NCI-H1092 treated with DMSO at 0.1 percent for 48 hours (cell line): ENCODE measurements around the gene SFT2D2.

Experiments used
- DNase-seq: peaks from one replicate; lab custom pipeline; 2025; lab: John Stamatoyannopoulos, UW

The SFT2D2 gene

DNA sequence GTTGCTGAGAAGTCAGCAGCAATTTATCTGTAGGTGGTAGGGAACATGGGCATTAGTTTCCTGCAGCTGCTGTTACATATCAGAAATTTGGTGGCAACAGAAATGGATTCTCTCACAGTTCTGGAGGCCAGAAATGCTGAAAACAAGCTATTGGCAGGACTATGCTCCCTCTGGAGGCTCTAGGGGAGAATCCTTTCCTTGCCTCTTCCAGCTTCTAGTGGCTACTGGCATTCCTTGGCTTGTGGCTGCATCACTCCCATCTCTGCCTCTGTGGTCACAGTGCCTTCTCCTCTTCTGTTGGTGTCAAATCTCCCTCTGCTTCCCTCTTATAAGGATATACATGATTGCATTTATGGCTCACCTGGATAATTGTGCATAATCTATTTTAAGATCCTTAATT lies 2.5 kb upstream of the SFT2D2 start:
- DNase-seq: no peak

DNA sequence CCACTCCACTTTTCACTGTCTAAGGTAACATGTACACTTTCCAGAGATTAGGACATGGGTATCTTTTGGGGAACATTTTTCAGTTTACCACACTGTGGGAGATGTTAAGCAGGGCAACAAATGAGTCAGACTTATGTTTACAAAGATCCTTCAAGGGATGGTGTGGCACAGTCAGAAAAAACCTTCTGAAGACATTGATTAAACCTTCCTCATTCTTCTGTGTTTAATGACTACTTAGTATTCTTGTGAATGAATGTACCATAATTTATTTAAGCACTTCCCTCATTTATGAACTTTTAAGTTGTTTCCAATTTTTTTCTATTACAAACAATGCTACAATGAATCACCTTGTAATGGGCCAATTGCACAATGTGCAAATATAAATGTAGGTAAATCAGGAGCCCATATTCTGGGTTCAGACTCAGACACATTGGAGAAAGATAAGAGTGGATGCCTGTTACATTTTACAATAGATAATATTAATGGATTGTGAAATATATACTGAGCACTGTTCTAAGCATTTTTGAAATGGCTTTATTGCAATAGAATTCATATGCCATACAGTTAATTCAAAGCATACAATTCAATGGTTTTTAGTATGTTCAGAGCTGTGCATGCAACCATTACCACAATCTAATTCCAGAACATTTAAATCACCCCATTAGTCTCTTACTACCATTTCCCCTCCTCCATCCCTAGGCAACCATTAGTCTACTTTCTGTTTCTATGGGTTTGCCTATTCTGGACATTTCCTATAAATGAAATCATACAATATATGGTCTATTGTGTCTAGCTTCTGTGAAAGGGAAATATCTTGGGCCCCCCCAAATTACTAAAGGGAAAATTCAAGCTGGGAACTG lies 1.9 kb upstream of the SFT2D2 start:
- no peak for DNase-seq

DNA sequence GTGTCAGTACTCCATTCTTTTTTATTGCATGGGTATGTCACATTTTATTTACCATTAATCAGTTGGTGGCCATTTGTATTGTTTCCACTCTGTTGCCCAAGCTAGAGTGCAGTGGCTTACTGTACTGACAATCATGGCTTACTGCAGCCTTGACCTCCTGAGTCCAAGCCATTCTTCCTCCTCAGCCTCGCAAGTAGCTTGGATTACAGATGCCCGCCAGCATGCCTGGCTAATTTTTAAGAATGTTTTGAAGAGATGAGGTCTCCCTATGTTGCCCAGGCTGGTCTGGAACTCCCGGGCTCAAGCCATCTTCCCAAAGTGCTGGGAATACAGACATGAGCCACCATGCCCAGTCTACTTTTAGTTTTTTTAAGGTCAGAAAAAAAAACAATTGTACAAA lies 813 bp upstream of the SFT2D2 start:
- no peak for DNase-seq

DNA sequence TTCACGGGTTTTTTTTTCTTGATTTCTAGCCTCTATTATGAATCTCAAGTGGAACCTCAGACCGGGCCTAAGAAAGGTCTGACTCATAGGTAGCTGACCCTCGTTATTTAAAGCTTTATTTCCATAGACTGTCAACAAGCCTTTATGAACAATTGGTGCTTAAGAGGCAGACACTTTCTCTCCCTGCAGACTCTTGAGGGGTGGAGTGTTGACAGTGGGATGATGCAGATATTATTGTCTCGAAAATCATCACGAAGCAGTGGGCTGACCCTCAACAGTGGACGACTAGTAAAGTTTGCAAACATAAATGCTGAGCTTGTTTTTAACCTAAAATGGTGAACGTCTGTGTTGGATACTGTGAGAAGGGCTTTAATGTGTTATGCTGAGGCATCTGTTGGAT lies 1.8 kb downstream of the SFT2D2 start:
- no peak for DNase-seq

DNA sequence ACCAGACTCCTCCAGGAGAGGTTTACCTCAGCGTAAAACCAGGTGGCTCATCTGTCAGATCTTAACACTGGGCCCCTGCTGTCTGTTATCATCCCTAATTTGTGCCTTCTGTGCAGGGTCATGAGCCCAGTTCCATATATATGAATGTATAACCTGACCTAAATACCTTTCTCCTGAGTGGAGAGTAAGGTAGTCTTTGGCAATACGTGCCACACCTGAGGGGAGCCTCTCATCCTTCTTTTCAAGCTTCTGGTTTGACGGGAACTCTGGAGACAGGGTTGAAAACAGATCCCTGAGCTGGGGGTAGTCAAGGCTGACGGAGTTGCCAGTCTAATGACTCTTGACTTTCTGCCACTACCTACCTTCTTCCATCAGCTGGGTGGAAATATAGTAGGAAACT lies 4.1 kb downstream of the SFT2D2 start:
- no peak for DNase-seq

DNA sequence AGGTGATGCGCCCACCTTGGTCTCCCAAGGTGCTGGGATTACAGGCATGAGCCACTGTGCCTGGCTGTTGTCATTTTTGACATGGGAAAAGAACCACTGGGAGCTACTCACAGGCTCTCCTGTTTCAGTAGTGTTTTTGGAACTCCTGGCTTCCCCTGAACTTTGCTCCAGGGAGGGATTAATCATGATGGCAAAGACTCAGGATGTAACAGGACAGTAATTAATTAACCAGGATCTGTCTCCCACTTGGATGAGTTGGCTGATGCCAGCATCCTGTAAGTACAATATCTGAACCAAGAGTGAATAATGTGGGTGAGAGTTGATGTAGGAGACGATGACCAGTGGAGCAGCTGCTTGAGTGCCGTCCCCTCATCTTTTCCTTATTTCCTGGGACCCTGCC lies 4.9 kb downstream of the SFT2D2 start:
- DNase-seq: no peak

DNA sequence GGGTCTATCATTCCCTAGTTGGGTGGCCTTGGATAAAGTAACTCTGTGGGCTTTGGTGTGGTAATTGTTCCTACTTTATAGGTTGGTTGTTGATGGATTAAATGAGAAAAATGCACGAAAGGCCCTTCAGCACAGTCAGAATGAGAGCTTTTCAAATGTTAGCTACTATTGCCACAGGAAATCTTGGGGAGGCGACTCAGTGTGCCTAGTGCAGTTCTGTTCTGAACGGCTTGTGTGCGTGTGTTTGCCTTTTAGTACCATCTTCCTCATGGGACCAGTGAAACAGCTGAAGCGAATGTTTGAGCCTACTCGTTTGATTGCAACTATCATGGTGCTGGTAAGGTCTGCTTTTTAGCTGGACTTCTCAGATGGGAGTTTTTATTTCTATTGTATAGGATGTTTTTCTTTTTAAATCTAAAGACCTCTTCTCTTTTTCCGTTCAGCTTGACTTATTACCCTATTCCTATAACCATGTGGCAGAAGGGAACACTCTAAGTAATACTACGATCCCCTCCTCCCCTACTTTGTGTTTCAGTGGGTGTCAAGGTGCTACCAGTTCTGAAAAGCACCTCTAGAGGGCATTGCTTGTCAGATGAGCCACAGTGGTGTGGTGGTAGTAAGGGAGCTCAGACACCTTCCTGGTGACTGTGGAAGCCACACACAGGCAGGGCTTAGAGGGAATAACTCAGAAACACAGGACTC lies 9.2 kb downstream of the SFT2D2 start:
- DNase-seq: peak; percentile 25

DNA sequence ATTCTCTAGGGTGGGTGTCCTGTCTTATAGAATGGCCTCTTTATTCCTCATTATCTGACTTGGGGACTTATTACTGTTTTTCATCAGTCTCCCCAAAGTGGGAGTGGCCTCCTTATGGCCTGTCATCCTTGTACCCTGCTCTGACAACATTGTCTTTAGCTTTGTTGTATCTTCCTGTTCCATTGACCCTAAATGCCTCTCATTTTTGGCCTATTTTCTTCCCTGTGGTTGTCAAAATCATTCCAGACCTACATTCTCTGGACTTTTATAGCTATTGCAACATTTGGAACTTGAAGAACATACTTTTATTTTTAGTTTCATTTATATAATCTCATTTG lies 9.7 kb downstream of the SFT2D2 start:
- no peak for DNase-seq

DNA sequence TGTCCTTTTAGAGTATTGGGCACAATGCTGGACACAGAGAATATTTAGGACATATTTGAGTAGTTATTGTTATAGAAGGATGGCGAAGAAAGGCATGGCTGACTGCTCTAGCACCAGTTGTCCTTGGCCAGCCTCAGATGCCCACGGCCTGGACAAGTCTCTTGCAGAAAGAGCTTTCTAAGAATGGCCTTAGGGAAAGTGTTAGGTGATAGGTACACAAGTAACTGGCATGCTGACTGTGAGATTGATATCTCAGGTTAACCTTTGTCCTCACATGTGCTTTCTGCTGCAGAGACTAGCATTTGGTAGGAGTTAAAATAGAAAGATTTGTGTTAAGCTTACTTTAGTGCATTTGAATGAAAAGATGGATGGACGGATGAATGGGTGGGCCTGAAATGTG lies 10.1 kb downstream of the SFT2D2 start:
- no peak for DNase-seq

DNA sequence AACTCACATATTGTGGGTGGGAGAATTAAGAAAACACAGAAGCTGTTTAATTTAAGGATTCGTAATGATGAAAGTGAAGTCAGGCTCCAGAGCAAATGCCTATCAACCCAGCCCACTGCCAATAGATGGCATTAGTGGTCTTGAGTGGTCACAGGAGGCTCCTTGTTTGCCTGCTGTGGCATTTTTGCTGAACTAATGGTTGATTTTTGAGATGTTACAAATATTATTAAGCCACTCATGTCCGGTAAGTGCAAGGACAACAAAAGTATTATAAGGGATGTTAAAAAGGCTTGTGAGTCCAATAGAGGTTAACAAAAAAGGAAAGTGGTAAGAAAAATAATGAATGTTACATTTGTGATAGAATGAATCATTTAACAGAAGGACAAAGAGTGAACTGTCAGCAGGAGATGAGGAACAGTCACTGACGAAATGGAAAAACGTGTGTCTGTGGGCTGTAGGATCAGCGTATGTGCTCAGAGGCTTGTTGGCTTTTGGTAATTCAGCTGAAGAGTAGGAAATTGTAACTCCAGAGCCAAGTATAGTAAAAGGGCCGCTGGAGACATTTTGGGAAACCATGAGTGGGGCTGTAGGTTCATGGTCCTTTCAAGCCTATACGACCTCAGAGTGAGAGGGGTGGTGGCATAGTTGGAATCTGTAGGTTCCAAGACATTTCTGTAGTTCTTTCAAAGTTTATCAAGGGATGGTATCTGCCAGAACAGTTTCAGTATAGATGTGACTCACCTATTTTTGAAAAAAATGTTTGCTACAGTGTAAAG lies 11.2 kb downstream of the SFT2D2 start:
- DNase-seq: no peak

DNA sequence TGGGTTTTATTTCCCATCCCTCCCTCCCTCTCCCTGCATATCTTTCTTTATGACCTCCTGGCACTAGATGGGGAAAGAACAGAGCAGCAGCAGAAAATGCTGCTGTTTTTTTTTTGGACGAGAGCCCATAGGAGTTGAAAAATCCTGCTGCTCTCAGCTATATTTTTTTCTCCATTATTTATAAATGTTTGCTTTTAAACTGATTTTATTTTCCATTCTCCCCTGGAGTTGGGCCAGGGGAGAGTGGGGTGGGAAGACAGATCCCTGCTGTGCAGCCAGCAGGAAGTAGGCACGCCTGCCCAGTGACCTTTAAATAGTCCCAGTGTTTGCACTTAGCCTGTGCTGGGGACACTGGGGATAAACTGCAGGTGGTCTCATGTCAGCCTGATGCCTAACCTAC lies 17.4 kb downstream of the SFT2D2 start:
- DNase-seq: peak; percentile 24

DNA sequence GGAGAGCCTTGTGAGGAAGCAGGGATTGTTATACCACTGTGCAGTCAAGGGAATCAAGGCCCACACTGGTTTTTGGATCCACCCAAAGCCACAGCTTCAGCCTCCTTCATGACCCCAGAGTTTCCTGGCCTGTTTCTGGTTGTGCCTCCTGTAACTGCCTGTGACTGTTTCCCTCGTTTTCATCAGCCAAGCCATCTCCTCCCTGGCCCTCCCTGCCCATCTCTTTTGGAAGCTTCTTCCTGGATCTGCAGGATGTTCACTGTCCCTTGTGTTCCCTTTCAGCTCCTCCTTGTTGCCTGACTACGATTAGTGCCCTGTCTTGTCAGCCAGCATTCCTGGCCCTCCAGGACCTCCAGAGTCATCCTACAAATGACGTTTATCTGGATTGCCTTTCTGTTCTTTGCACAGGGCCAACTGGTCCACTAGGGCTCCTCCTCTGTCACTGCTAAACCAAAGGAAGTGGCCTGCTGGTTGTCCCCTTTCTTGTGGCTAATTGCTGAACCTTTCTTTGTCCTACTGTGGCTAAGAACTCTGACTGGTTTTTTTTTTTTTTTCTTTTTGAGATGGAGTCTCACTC lies 17.9 kb downstream of the SFT2D2 start:
- DNase-seq: no peak

DNA sequence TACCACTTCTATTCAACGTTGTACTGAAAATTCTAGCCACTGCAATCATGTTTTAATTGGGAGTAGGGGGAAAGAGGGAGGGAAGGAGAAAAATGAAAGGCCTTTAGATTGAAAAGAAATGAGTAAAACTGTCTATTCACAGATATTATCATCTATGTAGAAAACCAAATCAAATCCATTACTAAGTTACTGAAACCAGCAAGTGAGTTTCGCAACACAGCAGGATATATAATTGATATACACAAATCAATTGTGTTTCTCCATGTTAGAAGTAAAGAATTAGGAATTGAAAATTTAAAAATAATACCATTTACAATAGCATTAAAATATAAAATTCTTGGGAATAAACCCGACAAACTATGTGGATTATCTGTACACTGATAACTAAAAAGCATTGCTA lies 19.2 kb downstream of the SFT2D2 start:
- no peak for DNase-seq

DNA sequence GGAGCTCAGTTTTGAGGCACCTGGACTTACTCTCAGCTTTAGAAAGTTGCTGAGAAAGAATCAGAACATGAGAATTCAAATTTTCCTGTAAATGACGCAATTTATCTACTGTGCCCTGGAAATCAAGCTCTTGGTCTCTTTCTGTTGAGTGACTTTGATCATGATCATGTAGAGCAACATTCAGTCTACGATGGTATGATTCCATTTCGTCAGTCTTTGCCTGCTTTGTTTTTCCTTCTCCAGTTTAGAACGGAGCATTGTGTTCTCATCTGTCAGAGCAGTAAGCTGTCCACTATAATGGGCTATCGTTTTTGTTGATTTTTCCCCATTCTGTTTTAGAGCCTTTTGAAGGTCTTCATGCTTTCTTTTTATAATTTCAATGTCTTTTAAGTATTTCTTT lies 20.7 kb downstream of the SFT2D2 start:
- no peak for DNase-seq

DNA sequence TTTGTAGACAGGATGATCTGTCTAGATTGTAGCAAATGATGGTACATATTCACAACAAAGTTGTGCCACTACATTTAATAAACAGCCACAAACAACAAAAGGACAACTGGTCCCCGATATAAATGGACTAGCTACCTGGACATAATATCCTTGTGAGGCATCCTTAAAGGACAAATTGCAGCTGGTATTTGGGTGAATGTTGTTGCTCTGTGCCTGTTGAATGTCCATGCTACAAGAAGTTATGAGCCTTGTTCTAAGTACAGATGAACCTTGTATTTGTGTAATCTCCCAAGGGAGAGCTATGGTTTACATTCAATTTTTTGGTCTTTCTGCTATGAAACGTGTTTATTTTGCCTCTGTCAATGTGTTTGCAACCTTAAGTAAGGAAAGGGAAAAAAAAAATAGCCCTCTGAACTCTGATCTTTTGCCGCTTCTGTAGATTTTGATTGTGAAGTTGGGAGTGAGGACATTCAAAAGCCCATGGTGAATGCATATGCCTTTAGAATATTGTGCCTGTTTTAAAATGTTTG lies 26.5 kb downstream of the SFT2D2 start:
- no peak for DNase-seq

DNA sequence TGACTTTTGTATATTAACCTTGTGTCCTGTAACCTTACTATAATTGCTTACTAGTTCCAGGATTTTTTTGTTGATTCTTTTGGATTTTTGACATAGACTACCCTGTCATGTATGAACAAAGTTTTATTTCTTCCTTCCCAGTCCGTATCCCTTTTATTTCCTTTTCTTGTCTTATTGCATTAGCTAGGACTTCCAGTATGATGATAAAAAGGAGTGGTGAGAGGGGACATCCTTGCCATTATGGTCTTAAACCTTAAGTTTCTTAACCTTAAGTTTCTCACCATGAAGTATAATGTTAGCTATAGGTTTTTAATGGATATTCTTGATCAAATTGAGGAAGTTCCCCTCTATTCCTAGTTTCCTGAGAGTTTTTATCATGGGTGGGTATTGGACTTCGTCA lies 30.4 kb downstream of the SFT2D2 start:
- no peak for DNase-seq

DNA sequence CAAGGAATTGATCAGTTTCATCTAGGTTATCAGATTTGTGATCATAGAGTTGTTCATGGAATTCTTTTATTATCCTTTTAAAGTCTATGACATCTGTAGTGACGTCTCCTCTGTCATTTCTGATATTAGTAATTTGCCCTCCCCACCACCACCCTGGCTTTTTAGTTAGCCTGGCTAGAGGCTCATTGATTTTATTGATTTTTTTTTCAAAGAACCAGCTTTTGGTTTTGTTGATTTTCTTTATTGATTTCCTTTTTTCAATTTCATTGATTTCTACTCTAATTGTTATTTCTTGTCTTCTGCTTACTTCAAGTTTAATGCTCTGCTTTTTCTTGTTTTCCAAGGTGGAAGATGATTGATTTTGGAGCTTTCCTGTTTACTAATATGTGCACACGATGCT lies 31.6 kb downstream of the SFT2D2 start:
- DNase-seq: no peak

DNA sequence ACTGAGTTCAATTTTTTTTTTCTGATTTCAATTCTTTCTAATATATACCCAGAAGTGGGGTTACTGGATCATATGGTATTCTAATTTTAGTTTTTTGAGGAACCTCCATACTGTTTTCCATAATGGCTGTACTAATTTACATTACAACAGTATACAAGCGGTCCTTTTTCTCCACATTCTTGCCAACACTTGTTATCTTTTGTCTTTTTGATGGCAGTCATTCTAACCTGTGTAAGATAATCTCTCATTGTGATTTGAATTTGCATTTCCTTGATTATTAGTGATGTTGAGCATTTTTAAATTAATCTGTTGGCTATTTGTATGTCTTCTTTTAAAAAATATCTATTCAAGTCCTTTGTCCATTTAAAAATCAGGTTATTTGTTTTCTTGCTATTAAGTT lies 33.8 kb downstream of the SFT2D2 start:
- DNase-seq: no peak

DNA sequence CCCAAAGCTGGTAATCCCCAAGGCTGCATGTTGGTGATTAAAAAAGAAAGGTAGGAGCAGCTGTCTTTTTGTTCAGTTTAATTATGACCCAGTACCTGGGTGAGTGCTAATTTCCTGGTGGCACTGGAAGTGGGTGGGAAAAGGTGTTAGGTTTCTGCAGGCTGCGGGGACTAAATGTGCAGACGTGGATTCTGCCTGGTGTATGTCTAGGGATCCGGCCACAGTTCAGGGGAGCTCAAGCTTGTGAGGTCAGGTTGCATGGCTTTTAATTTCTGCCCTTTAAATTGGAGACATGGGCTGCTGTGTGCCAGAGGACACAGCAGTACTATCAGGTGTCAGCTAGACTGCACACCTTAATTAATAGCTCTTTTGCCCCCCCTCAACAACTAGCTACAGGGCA lies 34.6 kb downstream of the SFT2D2 start:
- DNase-seq: peak; percentile 39

DNA sequence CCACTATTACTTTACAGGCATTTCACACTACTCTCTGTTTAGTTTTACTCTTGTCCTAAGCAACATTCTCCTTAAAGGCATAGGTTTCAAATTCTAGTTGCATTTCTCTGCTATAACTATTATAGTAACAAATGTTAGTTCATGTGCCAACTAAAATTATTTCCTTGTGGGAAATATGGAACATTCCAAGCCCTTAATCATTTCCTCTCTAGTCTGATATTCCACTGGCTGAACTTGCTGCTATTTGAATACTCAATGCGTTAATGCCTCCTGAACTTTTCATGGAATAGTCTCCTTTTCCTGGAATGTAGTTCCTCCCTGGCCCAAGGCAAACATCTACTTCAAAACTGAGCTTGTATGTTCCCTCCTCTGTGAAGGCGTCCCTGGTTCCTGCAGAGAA lies 35.6 kb downstream of the SFT2D2 start:
- DNase-seq: no peak

DNA sequence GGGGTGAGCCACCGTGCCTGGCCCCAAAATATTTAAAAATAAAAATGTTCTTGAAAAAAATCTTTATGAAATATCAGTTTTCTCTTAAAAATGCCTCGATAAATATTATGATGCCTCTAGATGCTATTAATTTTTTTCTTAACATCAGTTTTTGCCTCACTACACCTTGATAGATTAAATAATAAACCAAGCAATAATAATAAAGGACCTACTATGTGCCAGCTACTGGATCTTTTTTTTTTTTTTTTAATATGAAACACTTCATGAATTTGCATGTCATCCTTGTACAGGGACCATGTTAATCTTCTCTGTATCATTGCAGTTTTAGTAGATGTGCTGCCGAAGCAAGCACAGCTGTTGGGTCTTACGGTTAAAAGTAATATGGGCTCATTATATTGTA lies 37.3 kb downstream of the SFT2D2 start:
- DNase-seq: no peak

DNA sequence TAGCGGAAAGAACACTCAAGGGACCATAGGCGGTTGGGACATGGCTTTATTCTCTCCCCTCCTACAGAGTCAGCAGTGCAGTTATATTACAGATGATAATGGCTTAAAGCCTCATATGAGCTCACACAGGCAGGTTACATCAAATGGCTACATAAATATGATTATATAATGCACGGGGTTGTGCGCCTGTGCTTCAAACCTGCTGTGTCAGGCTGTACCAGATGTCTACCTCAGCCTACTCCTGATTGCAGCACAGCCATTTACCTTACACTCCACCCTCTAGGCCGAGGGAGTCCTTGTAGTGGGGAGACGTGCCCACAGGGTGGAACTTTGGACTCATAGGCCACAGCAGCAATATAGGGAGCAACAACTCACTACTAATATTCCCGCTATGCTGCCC lies 38.5 kb downstream of the SFT2D2 start:
- no peak for DNase-seq
